Measurements from ENCODE around the gene VSX2.

- no peak for TF ChIP-seq CTCF (IDR thresholded peaks at IDR 0.05)
- TF ChIP-seq POLR2A (IDR thresholded peaks at IDR 0.05): no peak
- TF ChIP-seq POLR2AphosphoS5 (IDR thresholded peaks at IDR 0.05): no peak
- TF ChIP-seq EP300 (IDR thresholded peaks at IDR 0.05): no peak
Measured at GRCh38 chr14:74203639-74204038, 35.6 kb upstream of the VSX2 start.
